Transverse colon (tissue), 4 donors: Measurements from ENCODE around the gene GCLC. TPM values are rescaled to one million over a fixed set of nuclear protein-coding genes. Genes with fewer than 3 reads are reported as not detected.

Experiments used
- DNase-seq: peaks from one replicate; pipeline ENCODE4 v3.0.0-alpha.2; 2019
- H3K27ac ChIP-seq, 4 donors: fragments of 200-600 bp; sonication (generic); 2 replicates each; pipeline ENCODE4 v1.5.1; 2016 to 2018; ENCODE audit warnings: inconsistent platforms in 4 of 4
- H3K27me3 ChIP-seq: fragments of 200-600 bp; sonication (generic); 2 replicates; pipeline ENCODE4 v1.5.1; 2017; ENCODE audit warnings: inconsistent platforms
- H3K36me3 ChIP-seq, 4 donors: fragments of 200-600 bp; sonication (generic); 2 replicates each; pipeline ENCODE4 v1.5.1; 2017 to 2019; ENCODE audit warnings: inconsistent platforms in 4 of 4
- H3K4me1 ChIP-seq, 4 donors: fragments of 200-600 bp; sonication (generic); 2 replicates each; pipeline ENCODE4 v1.5.1; 2017 to 2020; ENCODE audit warnings: inconsistent platforms in 4 of 4
- H3K4me3 ChIP-seq, 4 donors: fragments of 200-600 bp; sonication (generic); 1 replicate in 1 of 4; 2 replicates in 3 of 4; pipeline versions ENCODE4 v1.5.1 to v1.6.1; 2017 to 2019; ENCODE audit warnings: inconsistent platforms in 4 of 4
- H3K9me3 ChIP-seq, 2 donors: fragments of 200-600 bp; sonication (generic); 2 replicates each; pipeline ENCODE4 v1.5.1; 2017 to 2019; ENCODE audit warnings: inconsistent platforms in 2 of 2
- CTCF ChIP-seq, 5 experiments: fragments of 200-600 bp in 3 of 5; fragments of 450-650 bp in 2 of 5; sonication (generic) in 3 of 5; IDR thresholded peaks; 1 replicate in 2 of 5; 2 replicates in 3 of 5; pipeline ENCODE4 v1.5.1; 2016 to 2017; ENCODE audit warnings: antibody characterized with exemption in 5 of 5, inconsistent platforms in 3 of 5, mild to moderate bottlenecking in 2 of 5, moderate library complexity in 1 of 5
- EP300 ChIP-seq: sonication (generic); formaldehyde crosslinking; IDR thresholded peaks from one replicate; pipeline ENCODE4 v1.6.1; 2017; ENCODE audit warnings: antibody characterized with exemption, low read depth
- POLR2A ChIP-seq: fragments of 450-650 bp; IDR thresholded peaks from one replicate; pipeline ENCODE4 v1.6.1; 2016; ENCODE audit warnings: antibody characterized with exemption, mild to moderate bottlenecking, moderate library complexity
- POLR2AphosphoS5 ChIP-seq, 3 donors: sonication (generic); formaldehyde crosslinking; IDR thresholded peaks; one replicate each; pipeline ENCODE4 v1.6.1; 2016; ENCODE audit warnings: antibody characterized with exemption in 3 of 3
- WGBS, 2 donors: methylation state at CpG; one replicate each; pipeline ENCODE4 v1.1.5; 2018; ENCODE audit warnings: low coverage in 1 of 2; 5-methylcytosine and 5-hydroxymethylcytosine counted together
- in situ Hi-C, 4 donors: fragments of 200-750 bp; cut with MboI; loops; one replicate each; pipeline versions ENCODE4 v1.15.0 to v1.15.1; 2017; ENCODE audit warnings: low sequenced_read_pairs in 3 of 4, low pct_ligation_motif_present in 1 of 4, low pct_unique_long_range_greater_than_20kb in 1 of 4
- intact Hi-C: fragments of 100-400 bp; cut with DNase I; formaldehyde crosslinking; loops from one replicate; pipeline ENCODE4 v1.15.1; 2023; ENCODE audit warnings: low total_unique reads
- total RNA-seq, 4 donors: library from RNA; depleted of rRNA; stranded (reverse); fragments of >200 nt; gene quantifications; one replicate each; pipeline ENCODE4 v1.1.0, GENCODE V29; 2016

The GCLC gene
- total RNA-seq, 4 donors from 2014 or later: 35.2 to 146 (median 64.1) TPM

DNA sequence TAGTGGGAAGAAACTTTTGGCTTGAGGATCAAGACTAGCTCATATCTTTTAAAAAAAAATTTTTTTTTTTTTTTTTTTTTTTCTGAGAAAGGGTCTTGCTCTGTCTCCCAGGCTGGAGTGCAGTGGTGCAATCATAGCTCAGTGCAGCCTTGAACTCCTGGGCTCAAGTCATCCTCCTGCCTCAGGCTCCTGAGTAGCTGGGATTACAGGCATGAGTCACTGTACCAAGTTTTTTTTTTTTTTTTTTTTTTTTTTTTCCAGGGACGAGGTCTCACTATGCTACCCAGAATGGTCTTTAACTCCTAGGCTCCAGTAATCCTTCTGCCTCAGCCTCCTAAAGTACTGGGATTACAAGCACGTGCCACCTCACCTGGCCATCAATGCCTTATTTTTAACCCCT is 27.9 kb downstream of the GCLC start:
- H3K36me3 ChIP-seq: peaks cover 0 to 7% (median 4%) of the 10 kb centered on the region in 4 donors
- DNase-seq: no peak
- peak overlapping the region in 2 of 4 donors; percentile 7 to 18 for H3K27ac ChIP-seq
- no peak overlapping the region for H3K4me3 ChIP-seq
- peaks cover 7 to 25% (median 16%) of the 10 kb centered on the region in 4 donors for H3K4me1 ChIP-seq
- TF ChIP-seq POLR2AphosphoS5 (IDR thresholded peaks at IDR 0.05): no peak
- no peak for TF ChIP-seq CTCF (IDR thresholded peaks at IDR 0.05)
- TF ChIP-seq EP300: no peak
- no peak for TF ChIP-seq POLR2A
- no peaks in the 10 kb centered on the region for H3K9me3 ChIP-seq
- 80% methylated on average over 2 of the region's 2 CpGs; no CpG with 5 or more reads in 1 of the 2 donors for WGBS, 2 donors
- in situ Hi-C loops: loop anchor here in 1 of 4 donors (25.0 kb wide), 1 partner anchor 445 kb away; no protein-coding TSS in a partner anchor
- H3K27me3 ChIP-seq: no peaks in the 10 kb centered on the region
- intact Hi-C loops: no loop called here

DNA sequence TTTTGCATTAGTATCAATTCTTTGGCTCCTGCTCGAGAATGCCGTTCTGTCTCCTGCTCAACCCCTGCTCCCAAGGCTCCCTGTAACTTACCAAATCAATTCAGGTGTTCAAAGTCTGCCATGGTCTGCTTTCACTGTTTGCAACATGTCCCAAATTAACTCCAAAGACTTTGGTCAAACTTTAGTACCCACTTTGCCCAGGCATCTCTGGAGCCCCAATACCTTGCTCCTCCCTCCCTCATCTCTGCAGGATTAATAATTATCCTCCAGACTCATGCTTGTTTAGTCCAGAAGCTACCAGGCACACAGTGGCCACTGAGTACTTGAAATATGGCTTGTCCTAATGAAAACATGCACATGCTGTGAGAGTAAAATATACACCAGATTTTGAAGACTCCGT is 30.2 kb downstream of the GCLC start:
- peak overlapping the region in 1 of 4 donors; percentile 38 for H3K27ac ChIP-seq
- DNase-seq: no peak
- H3K9me3 ChIP-seq: no peaks in the 10 kb centered on the region
- WGBS, 2 donors: 81 to 84% methylated on average over 3 of the region's 3 CpGs
- no peaks in the 10 kb centered on the region for H3K27me3 ChIP-seq
- no peak overlapping the region for H3K4me3 ChIP-seq
- TF ChIP-seq POLR2A (no peak), EP300 (no peak), CTCF (IDR thresholded peaks at IDR 0.05) (no peak), POLR2AphosphoS5 (IDR thresholded peaks at IDR 0.05) (no peak)
- in situ Hi-C loops: loop anchor here in 1 of 4 donors (25.0 kb wide), 1 partner anchor 448 kb away; no protein-coding TSS in a partner anchor
- intact Hi-C loops: no loop called here
- peaks cover 0 to 10% (median 4%) of the 10 kb centered on the region in 4 donors for H3K36me3 ChIP-seq
- peaks cover 7 to 27% (median 16%) of the 10 kb centered on the region in 4 donors for H3K4me1 ChIP-seq

GRCh38 chr6:53513519-53513966 is 31.4 kb downstream of the GCLC start:
- Histone ChIP-seq H3K4me3 (no peak overlapping the region), H3K36me3 (peaks cover 0 to 10% (median 4%) of the 10 kb centered on the region in 4 donors), H3K27me3 (no peaks in the 10 kb centered on the region), H3K27ac (peak overlapping the region; percentile 31 to 51 (median 42)), H3K4me1 (peaks cover 7 to 27% (median 16%) of the 10 kb centered on the region in 4 donors), H3K9me3 (no peaks in the 10 kb centered on the region)
- 25 to 37% methylated on average over 1 to 2 of the region's 2 CpGs for WGBS, 2 donors
- in situ Hi-C loops (loop anchor here in 1 of 4 donors (25.0 kb wide), 1 partner anchor 449 kb away; no protein-coding TSS in a partner anchor), intact Hi-C loops (no loop called here)
- no peak for TF ChIP-seq EP300
- TF ChIP-seq CTCF (IDR thresholded peaks at IDR 0.05): no peak
- no peak for TF ChIP-seq POLR2A
- TF ChIP-seq POLR2AphosphoS5 (IDR thresholded peaks at IDR 0.05): no peak
- DNase-seq: no peak

- intact Hi-C loops: no loop called here
- no peak overlapping the region for H3K4me3 ChIP-seq
- in situ Hi-C loops: loop anchor here in 1 of 4 donors (25.0 kb wide), 1 partner anchor 449 kb away; no protein-coding TSS in a partner anchor
- 39 to 52% methylated on average over 3 to 4 of the region's 4 CpGs for WGBS, 2 donors
- H3K9me3 ChIP-seq: no peaks in the 10 kb centered on the region
- H3K4me1 ChIP-seq: peaks cover 7 to 27% (median 16%) of the 10 kb centered on the region in 4 donors
- no peaks in the 10 kb centered on the region for H3K27me3 ChIP-seq
- peak overlapping the region in 3 of 4 donors; percentile 37 to 51 (median 48) for H3K27ac ChIP-seq
- TF ChIP-seq EP300: no peak
- TF ChIP-seq POLR2A: no peak
- no peak for TF ChIP-seq CTCF (IDR thresholded peaks at IDR 0.05)
- TF ChIP-seq POLR2AphosphoS5 (IDR thresholded peaks at IDR 0.05): no peak
- peaks cover 0 to 10% (median 4%) of the 10 kb centered on the region in 4 donors for H3K36me3 ChIP-seq
- no peak for DNase-seq
Observed at GRCh38 chr6:53513056-53513455, 31.8 kb downstream of the GCLC start.
